Karpas-422 (cell line): ENCODE data around the gene TUB. TPM values are rescaled to one million over a fixed set of nuclear protein-coding genes. Genes with fewer than 3 reads are reported as not detected.

Experiments
- DNase-seq: peaks from one replicate; pipeline ENCODE4 v3.0.0-alpha.2; 2015
- H2AFZ ChIP-seq: fragments of 200-600 bp; sonication (generic); 2 replicates; pipeline ENCODE4 v1.6.1; 2014; ENCODE audit warnings: antibody characterized with exemption, low read length, mixed read lengths
- H3K27ac ChIP-seq: fragments of 200-600 bp; sonication (generic); 2 replicates; pipeline ENCODE4 v1.5.1; 2014; ENCODE audit warnings: mild to moderate bottlenecking, low read length, moderate library complexity
- H3K27me3 ChIP-seq: fragments of 200-600 bp; sonication (generic); 2 replicates; pipeline ENCODE4 v1.6.1; 2014; ENCODE audit warnings: low read length, mixed read lengths
- H3K36me3 ChIP-seq: fragments of 200-600 bp; sonication (generic); 2 replicates; pipeline ENCODE4 v1.6.1; 2014; ENCODE audit warnings: low read length, mixed read lengths; ENCODE audit not compliant: insufficient read depth
- H3K4me1 ChIP-seq: fragments of 200-600 bp; sonication (generic); 2 replicates; pipeline ENCODE4 v1.6.1; 2014; ENCODE audit warnings: mild to moderate bottlenecking, low read length, mixed read lengths
- H3K4me2 ChIP-seq: fragments of 200-600 bp; sonication (generic); 2 replicates; pipeline ENCODE4 v1.6.1; 2014; ENCODE audit warnings: low read length, low read depth, mild to moderate bottlenecking; ENCODE audit not compliant: poor library complexity, severe bottlenecking
- H3K4me3 ChIP-seq: fragments of 200-600 bp; sonication (generic); 2 replicates; pipeline ENCODE4 v1.5.1; 2014; ENCODE audit warnings: mild to moderate bottlenecking, antibody characterized with exemption, low read length, mixed read lengths
- H3K79me2 ChIP-seq: fragments of 200-600 bp; sonication (generic); 2 replicates; pipeline ENCODE4 v1.6.1; 2014; ENCODE audit warnings: mild to moderate bottlenecking, low read length, mixed read lengths
- H3K9ac ChIP-seq: fragments of 200-600 bp; sonication (generic); 2 replicates; pipeline ENCODE4 v1.6.0; 2014; ENCODE audit warnings: low read length
- H3K9me2 ChIP-seq: fragments of 200-600 bp; sonication (generic), shearing (Covaris generic); replicated peaks from 2 replicates; pipeline ENCODE4 v1.6.0; 2014; ENCODE audit warnings: mild to moderate bottlenecking, low read length, moderate library complexity; ENCODE audit not compliant: insufficient read depth
- H3K9me3 ChIP-seq: fragments of 300-700, 200-600 bp; sonication (generic); 2 replicates; pipeline ENCODE4 v1.6.1; 2014; ENCODE audit warnings: low read length, mixed read lengths
- H4K20me1 ChIP-seq: fragments of 200-600 bp; sonication (generic); 2 replicates; pipeline ENCODE4 v1.6.1; 2014; ENCODE audit warnings: mild to moderate bottlenecking, antibody characterized with exemption, low read length, low read depth; ENCODE audit not compliant: insufficient read depth
- total RNA-seq: library from RNA; depleted of rRNA; stranded (reverse); fragments of >200 nt; shearing (Covaris generic); gene quantifications from 2 replicates; pipeline ENCODE4 v1.2.3, GENCODE V29; 2014; ENCODE audit warnings: low replicate concordance

TUB gene
- total RNA-seq, 1 experiment from 2014 or later = not detected

GRCh38 chr11:8040921-8041285 lies 40.1 kb upstream of the TUB start:
- Histone ChIP-seq H3K4me2 (no peak overlapping the region), H4K20me1 (no peaks in the 10 kb centered on the region), H3K27ac (no peak overlapping the region), H3K36me3 (no peaks in the 10 kb centered on the region), H3K9ac (no peak overlapping the region), H3K9me2 (no peaks in the 10 kb centered on the region), H3K9me3 (no peaks in the 10 kb centered on the region), H3K27me3 (no peaks in the 10 kb centered on the region), H2AFZ (no peak overlapping the region), H3K4me1 (no peaks in the 10 kb centered on the region), H3K4me3 (no peak overlapping the region), H3K79me2 (no peaks in the 10 kb centered on the region)
- DNase-seq = no peak

GRCh38 chr11:8041576-8041975 lies 39.4 kb upstream of the TUB start:
- no peak overlapping the region for H3K9ac ChIP-seq
- H3K27me3 ChIP-seq = no peaks in the 10 kb centered on the region
- no peaks in the 10 kb centered on the region for H3K4me1 ChIP-seq
- H4K20me1 ChIP-seq = no peaks in the 10 kb centered on the region
- H2AFZ ChIP-seq = no peak overlapping the region
- H3K4me2 ChIP-seq = no peak overlapping the region
- H3K27ac ChIP-seq = no peak overlapping the region
- no peak for DNase-seq
- H3K36me3 ChIP-seq = no peaks in the 10 kb centered on the region
- H3K79me2 ChIP-seq = no peaks in the 10 kb centered on the region
- no peak overlapping the region for H3K4me3 ChIP-seq
- H3K9me3 ChIP-seq = no peaks in the 10 kb centered on the region
- H3K9me2 ChIP-seq = no peaks in the 10 kb centered on the region

- Histone ChIP-seq H3K4me2 (no peak overlapping the region), H3K4me3 (no peak overlapping the region), H3K9me2 (no peaks in the 10 kb centered on the region), H3K4me1 (no peaks in the 10 kb centered on the region), H2AFZ (no peak overlapping the region), H3K27ac (no peak overlapping the region), H3K9ac (no peak overlapping the region), H4K20me1 (no peaks in the 10 kb centered on the region), H3K27me3 (no peaks in the 10 kb centered on the region), H3K36me3 (no peaks in the 10 kb centered on the region), H3K79me2 (no peaks in the 10 kb centered on the region), H3K9me3 (no peaks in the 10 kb centered on the region)
- DNase-seq = no peak
Observed at GRCh38 chr11:8043756-8044155, 37.3 kb upstream of the TUB start.

GRCh38 chr11:8045839-8046238 lies 35.2 kb upstream of the TUB start:
- Histone ChIP-seq H2AFZ (no peak overlapping the region), H3K79me2 (no peaks in the 10 kb centered on the region), H3K4me2 (no peak overlapping the region), H3K36me3 (no peaks in the 10 kb centered on the region), H3K27me3 (no peaks in the 10 kb centered on the region), H3K4me3 (no peak overlapping the region), H3K27ac (no peak overlapping the region), H3K9me3 (no peaks in the 10 kb centered on the region), H4K20me1 (no peaks in the 10 kb centered on the region), H3K9ac (no peak overlapping the region), H3K4me1 (no peaks in the 10 kb centered on the region), H3K9me2 (no peaks in the 10 kb centered on the region)
- no peak for DNase-seq

- H3K27me3 ChIP-seq = no peaks in the 10 kb centered on the region
- H3K27ac ChIP-seq = no peak overlapping the region
- H4K20me1 ChIP-seq = no peaks in the 10 kb centered on the region
- H3K9me2 ChIP-seq = no peaks in the 10 kb centered on the region
- H3K9me3 ChIP-seq = no peaks in the 10 kb centered on the region
- no peaks in the 10 kb centered on the region for H3K4me1 ChIP-seq
- H3K4me3 ChIP-seq = no peak overlapping the region
- H3K36me3 ChIP-seq = no peaks in the 10 kb centered on the region
- H2AFZ ChIP-seq = no peak overlapping the region
- H3K9ac ChIP-seq = no peak overlapping the region
- H3K4me2 ChIP-seq = no peak overlapping the region
- H3K79me2 ChIP-seq = no peaks in the 10 kb centered on the region
- DNase-seq = no peak
Observed at GRCh38 chr11:8047382-8047781, 33.6 kb upstream of the TUB start.

GRCh38 chr11:8049084-8049483 lies 31.9 kb upstream of the TUB start:
- no peak for DNase-seq
- no peak overlapping the region for H3K4me3 ChIP-seq

GRCh38 chr11:8055091-8055835 lies 25.7 kb upstream of the TUB start:
- H4K20me1 ChIP-seq = no peaks in the 10 kb centered on the region
- H3K4me2 ChIP-seq = no peak overlapping the region
- DNase-seq = peak; percentile 59
- H3K9me3 ChIP-seq = no peaks in the 10 kb centered on the region
- H3K9ac ChIP-seq = no peak overlapping the region
- no peaks in the 10 kb centered on the region for H3K27me3 ChIP-seq
- H3K79me2 ChIP-seq = no peaks in the 10 kb centered on the region
- no peaks in the 10 kb centered on the region for H3K4me1 ChIP-seq
- no peaks in the 10 kb centered on the region for H3K36me3 ChIP-seq
- H3K9me2 ChIP-seq = no peaks in the 10 kb centered on the region
- H2AFZ ChIP-seq = no peak overlapping the region
- no peak overlapping the region for H3K27ac ChIP-seq
- no peak overlapping the region for H3K4me3 ChIP-seq

More at GRCh38 chr11:8049084-8049483, 31.9 kb upstream of the TUB start:
- Histone ChIP-seq H3K9ac (no peak overlapping the region), H3K27me3 (no peaks in the 10 kb centered on the region), H3K9me3 (no peaks in the 10 kb centered on the region), H3K79me2 (no peaks in the 10 kb centered on the region), H3K4me1 (no peaks in the 10 kb centered on the region), H3K36me3 (no peaks in the 10 kb centered on the region), H3K9me2 (no peaks in the 10 kb centered on the region), H2AFZ (no peak overlapping the region), H4K20me1 (no peaks in the 10 kb centered on the region), H3K4me2 (no peak overlapping the region), H3K27ac (no peak overlapping the region)

- H3K4me1 ChIP-seq = no peaks in the 10 kb centered on the region
- no peaks in the 10 kb centered on the region for H3K79me2 ChIP-seq
- H3K4me2 ChIP-seq = no peak overlapping the region
- no peaks in the 10 kb centered on the region for H4K20me1 ChIP-seq
- H3K9me2 ChIP-seq = no peaks in the 10 kb centered on the region
- no peak overlapping the region for H2AFZ ChIP-seq
- no peaks in the 10 kb centered on the region for H3K36me3 ChIP-seq
- H3K9ac ChIP-seq = no peak overlapping the region
- no peak overlapping the region for H3K4me3 ChIP-seq
- no peak for DNase-seq
- H3K27me3 ChIP-seq = no peaks in the 10 kb centered on the region
- no peaks in the 10 kb centered on the region for H3K9me3 ChIP-seq
- no peak overlapping the region for H3K27ac ChIP-seq
Observed at GRCh38 chr11:8055836-8056526, 25.0 kb upstream of the TUB start.
